HG03196 (cell line): ENCODE data around the gene PCDH10.

ENCODE experiments used
- ATAC-seq: cut with Tn5 transposase; IDR thresholded peaks from one replicate; pipeline ENCODE4 v1.9.1; 2021; ENCODE audit not compliant: unreplicated experiment

Gene PCDH10

DNA sequence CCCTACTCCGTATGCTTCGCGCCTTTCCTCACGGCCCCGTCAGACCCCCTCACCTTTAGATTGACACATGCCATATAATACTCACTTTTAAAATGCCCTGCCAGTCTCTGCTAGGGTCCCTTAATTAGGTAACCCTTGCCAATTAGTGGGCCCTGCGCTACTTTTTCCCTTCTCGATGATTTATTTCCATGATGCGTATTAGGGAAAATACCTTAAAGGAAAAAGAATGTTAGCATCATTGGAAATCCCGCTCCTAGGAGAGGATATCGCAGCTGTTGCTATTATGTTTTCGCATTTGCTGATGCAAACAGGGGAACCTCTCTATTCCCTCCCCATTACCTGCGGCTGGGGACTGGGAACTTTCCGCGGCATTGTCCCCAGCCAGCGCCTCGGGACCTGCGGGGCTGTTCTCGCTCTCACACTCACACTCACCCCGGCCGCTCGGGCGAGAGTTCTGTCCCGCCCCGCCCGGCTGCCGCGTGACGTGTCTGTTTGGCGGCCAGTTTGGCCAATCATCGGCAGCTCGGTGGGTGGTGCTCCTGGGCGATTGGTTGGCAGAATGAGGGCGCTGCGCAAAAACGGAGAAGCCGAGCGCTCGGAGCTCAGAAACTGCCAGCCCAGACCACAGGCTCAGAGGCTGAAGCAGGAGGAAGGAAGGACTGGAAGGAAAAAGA lies at the start of gene PCDH10:
Gene PCDH10 (plus strand): TSS at position 605 of the 674 bp plus-strand sequence. CDS start 847 bp downstream, outside the sequence.
- peak; percentile 79 for ATAC-seq

DNA sequence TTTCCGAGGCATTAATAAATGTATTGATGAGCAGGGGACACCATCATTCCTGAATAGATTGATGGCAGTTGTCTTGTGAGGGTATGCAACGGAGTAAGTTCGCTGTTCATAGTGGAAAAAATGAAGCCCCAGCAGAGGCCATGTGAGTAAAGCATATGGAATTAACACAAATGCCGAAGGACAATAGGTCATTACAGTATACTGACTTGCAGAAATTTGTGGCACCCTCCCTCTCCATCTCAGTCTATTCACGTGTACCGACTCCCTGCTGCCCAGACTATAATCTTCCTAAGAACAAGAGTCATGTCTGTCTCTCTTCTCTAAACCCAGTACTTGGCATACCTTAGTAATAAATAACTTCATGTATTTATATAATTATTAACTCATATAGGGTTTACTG lies 47.1 kb upstream of the PCDH10 start:
- no peak for ATAC-seq

GRCh38 chr4:133102612-133103409 lies 46.3 kb upstream of the PCDH10 start:
- ATAC-seq: no peak

- no peak for ATAC-seq
Observed at GRCh38 chr4:133112641-133113040, 36.5 kb upstream of the PCDH10 start.

DNA sequence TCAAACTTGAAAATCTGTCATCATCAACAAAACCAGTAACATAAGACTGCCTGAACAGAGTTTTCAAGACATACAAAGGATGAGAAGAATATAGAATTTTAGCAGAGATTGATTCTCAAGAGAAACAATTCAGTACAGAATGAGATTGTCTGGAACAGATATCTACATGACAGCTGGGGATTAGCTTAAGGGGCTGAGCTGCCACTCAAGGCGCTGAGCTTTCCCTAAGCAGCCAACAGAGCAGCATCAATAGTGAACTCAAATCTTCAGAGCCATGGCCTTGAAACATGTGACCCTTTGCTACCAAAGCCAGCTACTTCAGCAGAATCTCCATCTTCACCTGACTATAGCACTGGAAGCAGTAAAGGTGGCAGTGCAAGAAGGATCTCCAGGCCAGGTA lies 24.3 kb upstream of the PCDH10 start:
- no peak for ATAC-seq

- ATAC-seq: no peak
Observed at GRCh38 chr4:133127500-133127899, 21.6 kb upstream of the PCDH10 start.

DNA sequence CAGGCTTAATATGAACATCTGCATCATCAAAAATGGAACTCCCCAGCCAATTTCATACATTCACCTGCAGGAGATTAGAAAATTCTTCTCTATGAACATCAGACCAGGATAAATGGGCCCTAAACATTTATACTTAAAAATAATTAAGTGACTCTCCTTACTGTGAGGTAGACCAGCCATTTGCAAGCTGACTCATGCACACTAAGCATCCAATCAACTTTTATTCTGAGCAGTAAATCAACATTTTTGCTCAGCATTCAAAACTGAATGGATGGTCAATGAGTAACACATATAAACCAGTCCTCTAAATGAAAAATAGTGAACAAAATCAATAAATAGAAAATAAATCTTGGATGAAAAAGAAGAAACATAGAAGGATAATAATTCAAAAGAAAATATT lies 19.9 kb upstream of the PCDH10 start:
- no peak for ATAC-seq

DNA sequence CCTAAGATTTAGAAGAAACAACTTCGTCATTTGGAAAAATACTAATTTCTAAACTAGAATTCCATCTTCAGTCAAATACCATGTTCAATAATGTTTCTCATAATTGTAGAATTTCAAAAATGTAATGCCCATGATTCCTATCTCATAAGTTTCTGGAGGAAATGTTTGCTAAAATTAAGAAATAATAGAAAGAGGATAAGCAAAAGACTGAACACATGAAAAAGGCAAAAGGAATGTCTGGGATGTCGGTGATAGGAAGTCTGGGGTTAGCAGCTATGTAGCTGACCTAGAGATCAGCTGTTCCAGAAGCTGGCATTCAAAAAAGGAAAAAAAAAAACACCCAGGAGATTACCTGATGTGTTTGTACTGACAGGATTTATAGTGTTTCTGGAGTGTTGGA lies 18.9 kb upstream of the PCDH10 start:
- ATAC-seq: no peak

- ATAC-seq: no peak
Observed at GRCh38 chr4:133131829-133132460, 17.1 kb upstream of the PCDH10 start.

- no peak for ATAC-seq
Observed at GRCh38 chr4:133136833-133137232, 12.3 kb upstream of the PCDH10 start.

DNA sequence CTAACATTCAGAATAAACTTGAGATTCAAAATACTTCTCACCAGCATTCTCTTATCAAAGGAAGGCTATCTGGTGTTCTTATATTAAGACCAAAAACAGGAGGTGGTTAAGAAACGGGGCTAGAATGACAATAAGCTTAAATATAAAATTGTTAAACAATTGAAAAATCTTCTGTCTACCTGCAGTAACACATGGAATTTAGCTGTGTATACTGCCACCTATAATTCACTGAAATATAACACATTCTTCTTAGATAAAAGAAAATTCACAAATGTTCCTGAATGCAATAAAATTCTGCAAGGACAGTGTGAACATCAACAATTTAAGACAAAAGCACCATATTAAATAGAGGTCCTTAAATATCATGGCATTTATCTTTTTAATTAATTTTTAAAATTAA lies 11.5 kb upstream of the PCDH10 start:
- no peak for ATAC-seq

DNA sequence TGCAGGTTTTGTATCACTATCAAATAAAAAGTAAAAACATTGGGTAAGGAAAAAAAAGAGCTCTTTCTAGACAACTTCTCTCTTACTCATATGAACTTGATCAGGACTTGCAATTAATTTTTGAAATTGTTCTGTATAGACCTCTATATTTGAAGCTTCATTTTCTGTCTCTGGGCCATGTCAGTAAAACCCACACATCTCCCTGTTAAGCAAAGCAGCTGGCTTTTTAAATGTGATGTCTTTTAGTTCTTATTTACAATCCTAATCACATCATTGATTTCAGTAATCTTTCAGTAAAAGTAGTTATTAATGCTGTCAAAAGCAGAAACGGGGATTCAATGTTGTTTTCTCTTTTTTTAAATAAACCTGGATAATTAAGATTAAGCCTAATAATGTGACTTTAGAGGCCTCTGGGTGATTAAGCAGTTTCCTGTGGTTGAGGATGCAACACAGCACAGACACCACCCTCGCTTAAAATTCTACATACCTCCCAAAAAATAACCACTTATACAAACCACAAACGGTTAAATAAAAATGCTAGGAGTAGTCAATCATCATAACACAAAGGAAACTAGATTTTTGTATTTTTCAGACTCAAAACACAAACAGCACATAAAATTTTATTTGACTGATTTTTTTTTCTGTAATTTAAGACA lies 5.2 kb upstream of the PCDH10 start:
- no peak for ATAC-seq

DNA sequence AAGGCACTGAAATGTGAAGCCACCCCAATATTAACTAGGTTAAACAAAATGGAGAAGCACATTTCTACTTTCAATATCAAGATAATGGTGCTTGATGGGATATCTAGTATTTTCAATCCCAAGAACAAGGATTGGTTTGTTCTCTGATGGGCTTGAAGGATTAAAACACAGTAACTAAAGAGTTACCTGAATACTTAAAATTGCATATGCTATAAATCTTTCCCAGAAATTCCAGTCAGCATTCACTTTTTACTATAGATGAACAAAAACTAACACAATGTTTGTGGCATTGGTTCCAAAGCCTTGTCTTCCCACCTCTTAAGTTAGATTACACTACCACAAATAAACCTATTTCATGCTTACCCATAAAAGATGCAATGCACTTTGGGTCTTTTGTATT lies 3.9 kb upstream of the PCDH10 start:
- no peak for ATAC-seq

DNA sequence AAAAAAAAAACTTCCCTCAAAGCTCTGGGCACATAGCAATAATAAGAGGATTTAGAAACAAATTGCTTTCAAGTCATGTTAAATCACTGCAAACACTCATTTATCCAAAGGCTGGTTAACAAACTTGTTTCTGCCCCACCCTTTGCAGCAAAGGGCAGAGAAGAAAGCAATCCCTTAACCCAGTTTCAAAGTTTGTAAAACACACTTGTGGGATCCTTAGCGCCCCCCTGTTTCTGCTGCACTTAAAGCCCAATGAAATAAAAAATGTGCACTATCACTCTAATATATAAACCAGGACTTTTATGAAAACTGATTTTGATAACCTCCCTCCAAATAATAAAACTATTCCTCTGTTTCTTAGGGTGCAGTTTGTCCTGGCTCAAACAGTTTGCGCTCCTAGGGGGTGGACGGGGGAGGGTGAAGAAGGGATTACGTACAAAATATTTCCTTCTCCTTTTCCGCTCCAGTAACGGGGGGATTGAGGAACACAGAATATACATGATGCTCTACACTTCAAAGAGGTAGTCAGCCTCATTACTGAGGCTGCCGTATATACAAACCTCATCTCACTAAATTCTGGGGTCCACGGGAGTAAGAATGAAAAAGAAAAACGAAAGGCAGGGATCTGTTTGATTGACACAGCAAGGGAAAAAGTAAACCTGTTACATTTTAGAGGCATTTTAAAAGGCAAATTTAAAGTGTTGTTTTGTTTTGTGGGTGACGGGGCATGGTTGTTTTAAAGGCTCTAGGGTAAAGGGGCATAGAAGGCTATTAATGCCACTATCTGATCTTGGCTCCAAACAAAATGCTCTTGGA lies 3.1 kb upstream of the PCDH10 start:
- ATAC-seq: no peak

- ATAC-seq: peak; percentile 55
Observed at GRCh38 chr4:133146574-133147241, 2.4 kb upstream of the PCDH10 start.

- ATAC-seq: no peak
Observed at GRCh38 chr4:133147286-133147821, 1.7 kb upstream of the PCDH10 start.

DNA sequence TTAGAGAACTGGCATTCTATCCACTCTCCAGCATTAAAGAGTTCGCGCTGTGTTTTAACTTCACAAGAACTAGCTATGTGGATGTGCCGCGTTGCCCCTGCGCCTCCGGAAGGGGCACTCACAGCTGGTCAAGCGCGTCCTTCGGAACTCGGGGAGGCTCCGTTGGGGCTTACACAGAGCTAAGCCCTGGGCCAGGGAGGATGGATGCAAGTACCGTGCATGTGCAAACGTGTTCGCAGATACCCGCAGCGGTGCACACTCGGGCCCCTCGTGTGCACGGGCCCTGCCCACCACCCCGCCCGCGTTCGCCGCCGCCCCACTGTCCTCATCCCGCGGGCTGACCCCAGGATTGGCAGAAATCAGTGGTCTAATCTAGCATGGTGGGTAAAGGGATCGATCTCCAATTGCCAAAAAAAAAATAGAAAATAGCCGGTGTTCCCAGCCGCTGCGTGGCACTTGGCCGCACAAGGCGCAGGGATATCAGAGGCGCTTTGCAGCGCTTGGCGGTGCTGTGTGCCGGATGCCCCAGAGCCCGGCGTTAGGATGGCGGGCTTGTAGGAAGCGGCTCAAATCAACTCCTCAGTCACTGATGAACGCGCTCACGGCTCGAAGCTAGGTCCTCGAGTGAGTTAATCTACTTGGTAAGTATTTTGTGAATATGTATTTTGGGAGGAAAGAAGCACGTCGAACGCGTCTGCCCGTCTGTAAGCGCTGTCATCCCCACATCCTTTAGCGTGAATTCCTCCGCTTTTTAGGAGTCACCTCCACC lies 989 bp upstream of the PCDH10 start:
- no peak for ATAC-seq

GRCh38 chr4:133149364-133149695 lies 236 bp downstream of the PCDH10 start:
- ATAC-seq: no peak

DNA sequence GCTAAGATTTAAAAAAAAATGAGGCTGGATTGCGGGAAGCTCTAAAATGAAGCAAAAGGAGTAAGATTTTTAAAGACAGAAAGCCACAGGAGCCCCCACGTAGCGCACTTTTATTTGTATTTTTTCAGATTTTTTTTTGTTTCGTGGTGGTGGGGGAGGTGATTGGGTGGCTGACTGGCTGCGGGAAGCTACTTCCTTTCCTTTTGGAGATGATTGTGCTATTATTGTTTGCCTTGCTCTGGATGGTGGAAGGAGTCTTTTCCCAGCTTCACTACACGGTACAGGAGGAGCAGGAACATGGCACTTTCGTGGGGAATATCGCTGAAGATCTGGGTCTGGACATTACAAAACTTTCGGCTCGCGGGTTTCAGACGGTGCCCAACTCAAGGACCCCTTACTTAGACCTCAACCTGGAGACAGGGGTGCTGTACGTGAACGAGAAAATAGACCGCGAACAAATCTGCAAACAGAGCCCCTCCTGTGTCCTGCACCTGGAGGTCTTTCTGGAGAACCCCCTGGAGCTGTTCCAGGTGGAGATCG lies 908 bp downstream of the PCDH10 start:
- ATAC-seq: no peak
